HCT116 (cell line): Measurements from ENCODE around the gene C2orf92. TPM values are rescaled to one million over a fixed set of nuclear protein-coding genes. Genes with fewer than 3 reads are reported as not detected.
"Not testable (repeated sequence)": the region's sequence is repeated elsewhere in the genome, so short reads cannot be mapped to it uniquely, and the experiment has no call there.

ENCODE experiments used
- ATAC-seq: fragments of 200-7000 bp; cut with Tn5 transposase; 2 replicates; pipeline ENCODE4 v1.9.1; 2020; ENCODE audit warnings: mild to moderate bottlenecking, moderate library complexity
- BruUV-seq: library from RNA; stranded (reverse); fragments of 400-500 nt; replicated peaks from 2 replicates; lab custom pipeline; 2021; lab: Mats Ljungman, UMichigan
- CTCF ChIA-PET: fragments of 300-600 bp; sonication (Branson Sonifier 250); formaldehyde crosslinking; loops from one replicate; lab custom pipeline; 2021; ENCODE audit warnings: antibody characterized with exemption; lab: Charles Lee
- POLR2A ChIA-PET: fragments of 300-600, 350-600 bp; sonication (Branson Sonifier 250); formaldehyde crosslinking; loops from one replicate; lab custom pipeline; 2021; ENCODE audit warnings: antibody characterized with exemption; lab: Charles Lee
- RAD21 ChIA-PET, 2 experiments: fragments of 300-600 bp; sonication (Branson Sonifier 250); formaldehyde crosslinking; loops; one replicate each; lab custom pipeline; 2023; ENCODE audit warnings: low total read pairs in 2 of 2; ENCODE audit not compliant: uncharacterized antibody in 2 of 2, unreplicated experiment in 2 of 2, low non-redundant PET in 1 of 2; lab: Charles Lee
- DNase-seq: peaks from one replicate; pipeline ENCODE4 v3.0.0-alpha.2; 2010; ENCODE audit warnings: low read depth, low spot score
- H2AFZ ChIP-seq: fragments of 200-600 bp; shearing (Covaris generic), sonication (generic); 2 replicates; pipeline ENCODE4 v1.6.1; 2017; ENCODE audit warnings: low read depth, mixed run types, mixed read lengths, antibody characterized with exemption, low read length; ENCODE audit not compliant: poor library complexity, severe bottlenecking
- H3K27ac ChIP-seq: 2 replicates; pipeline ENCODE4 v1.5.1; 2012; ENCODE audit warnings: low read depth, low read length
- H3K27me3 ChIP-seq: fragments of 200-600 bp; sonication (generic); 2 replicates; pipeline ENCODE4 v1.6.1; 2016; ENCODE audit warnings: mixed run types, low read length, mixed read lengths; ENCODE audit not compliant: insufficient read depth
- H3K36me3 ChIP-seq, 2 experiments: fragments of 200-500 bp in 1 of 2; fragments of 200-600 bp in 1 of 2; sonication (Bioruptor generic) in 1 of 2; sonication (generic) in 1 of 2; 2 replicates each; pipeline versions ENCODE4 v1.5.1 to v1.6.1; 2014 to 2016; ENCODE audit warnings: low read length in 2 of 2, inconsistent platforms in 1 of 2, mixed read lengths in 1 of 2, mixed run types in 1 of 2; ENCODE audit not compliant: insufficient read depth in 2 of 2, control insufficient read depth in 1 of 2
- H3K4me1 ChIP-seq, 2 experiments: fragments of 200-600 bp in 1 of 2; sonication (generic) in 1 of 2; 2 replicates each; pipeline versions ENCODE4 v1.5.1 to v1.6.1; 2012 to 2017; ENCODE audit warnings: low read length in 2 of 2, inconsistent platforms in 1 of 2, mild to moderate bottlenecking in 1 of 2, mixed read lengths in 1 of 2, mixed run types in 1 of 2, moderate library complexity in 1 of 2; ENCODE audit not compliant: insufficient read depth in 2 of 2, control insufficient read depth in 1 of 2
- H3K4me2 ChIP-seq: fragments of 200-600 bp; sonication (generic); 2 replicates; pipeline ENCODE4 v1.6.1; 2017; ENCODE audit warnings: mixed run types, low read length, mixed read lengths
- H3K4me3 ChIP-seq, 2 experiments: fragments of 200-600 bp in 1 of 2; sonication (generic) in 1 of 2; replicated peaks in 1 of 2; 2 replicates each; pipeline ENCODE4 v1.5.1; 2011 to 2016; ENCODE audit warnings: low read length in 2 of 2, control low read depth in 1 of 2, low read depth in 1 of 2, mild to moderate bottlenecking in 1 of 2, mixed read lengths in 1 of 2, mixed run types in 1 of 2
- H3K79me2 ChIP-seq: fragments of 200-600 bp; sonication (generic); 2 replicates; pipeline ENCODE4 v1.6.1; 2017; ENCODE audit warnings: mild to moderate bottlenecking, mixed run types, low read length, moderate library complexity, mixed read lengths; ENCODE audit not compliant: insufficient read depth
- H3K9ac ChIP-seq: fragments of 200-600 bp; sonication (generic); 2 replicates; pipeline ENCODE4 v1.6.1; 2016; ENCODE audit warnings: low read length, mixed read lengths
- H3K9me2 ChIP-seq: fragments of 200-600 bp; sonication (generic), shearing (Covaris generic); 2 replicates; pipeline ENCODE4 v1.6.1; 2017; ENCODE audit warnings: mixed run types, mild to moderate bottlenecking, moderate library complexity; ENCODE audit not compliant: insufficient read depth
- H3K9me3 ChIP-seq, 2 experiments: fragments of 200-500 bp in 1 of 2; fragments of 200-600 bp in 1 of 2; sonication (Bioruptor generic) in 1 of 2; sonication (generic) in 1 of 2; 2 replicates each; pipeline ENCODE4 v1.6.1; 2014 to 2017; ENCODE audit warnings: low read length in 2 of 2, mixed read lengths in 2 of 2, inconsistent platforms in 1 of 2, low read depth in 1 of 2, mild to moderate bottlenecking in 1 of 2, mixed run types in 1 of 2, moderate library complexity in 1 of 2; ENCODE audit not compliant: control insufficient read depth in 1 of 2, insufficient read depth in 1 of 2
- H4K20me1 ChIP-seq: fragments of 200-600 bp; sonication (generic), shearing (Covaris generic); 2 replicates; pipeline ENCODE4 v1.6.1; 2017; ENCODE audit warnings: mixed run types, mild to moderate bottlenecking, moderate library complexity; ENCODE audit not compliant: insufficient read depth
- CBX3 ChIP-seq: IDR thresholded peaks from 2 replicates; pipeline ENCODE4 v1.6.1; 2012; ENCODE audit warnings: low read depth
- CEBPB ChIP-seq: IDR thresholded peaks from 2 replicates; pipeline ENCODE4 v1.6.1; 2012; ENCODE audit warnings: low read depth
- ELF1 ChIP-seq: IDR thresholded peaks from 2 replicates; pipeline ENCODE4 v1.6.1; 2012; ENCODE audit warnings: low read depth, borderline replicate concordance
- EZH2 ChIP-seq: fragments of 200-600 bp; sonication (generic); IDR thresholded peaks from 2 replicates; pipeline ENCODE4 v1.6.1; 2017; ENCODE audit warnings: antibody characterized with exemption, mixed run types
- MAX ChIP-seq: IDR thresholded peaks from 2 replicates; pipeline ENCODE4 v1.6.1; 2012
- RAD21 ChIP-seq: IDR thresholded peaks from 2 replicates; pipeline ENCODE4 v1.6.1; 2012; ENCODE audit warnings: low read depth, mild to moderate bottlenecking
- YY1 ChIP-seq: IDR thresholded peaks from 2 replicates; pipeline ENCODE4 v1.6.1; 2011; ENCODE audit warnings: low read length, low read depth, moderate library complexity, mild to moderate bottlenecking; ENCODE audit not compliant: insufficient replicate concordance; ENCODE audit errors: extremely low read depth
- ZNF274 ChIP-seq: fragments of 200-500 bp; sonication (Bioruptor generic); IDR thresholded peaks from 2 replicates; pipeline ENCODE4 v1.6.1; 2014; ENCODE audit warnings: mild to moderate bottlenecking, low read depth, low read length, inconsistent platforms
- intact Hi-C: fragments of 100-400 bp; cut with micrococcal nuclease; formaldehyde crosslinking; loops from 2 replicates; pipeline ENCODE4 v1.10.0; 2022
- total RNA-seq: library from RNA; stranded (reverse); gene quantifications from one replicate; pipeline ENCODE4 v1.2.1, GENCODE V29; 2021; ENCODE audit not compliant: unreplicated experiment

Gene C2orf92
- total RNA-seq, 1 experiment from 2014 or later, result 3.0 TPM

- RAD21 ChIA-PET, result no interaction called here
- CTCF ChIA-PET, result no interaction called here
- no peak overlapping the region for H3K4me3 ChIP-seq
Measured at GRCh38 chr2:97671526-97671925, 2.0 kb downstream of the C2orf92 start.

GRCh38 chr2:97672606-97673140, 3.2 kb downstream of the C2orf92 start:
- ChIA-PET CTCF (interaction anchor here (1.7 kb wide), 1 partner anchor 8 kb away, joined by 7 read pairs; no protein-coding TSS in a partner anchor), POLR2A (interaction anchor here (1.2 kb wide), 1 partner anchor 8 kb away, joined by 3 read pairs; the partner anchor contains the start of gene ACTR1B)
- H3K27me3 ChIP-seq, intact Hi-C loops, H3K9me3 ChIP-seq, DNase-seq, H3K79me2 ChIP-seq, H3K4me2 ChIP-seq, RAD21 ChIA-PET, H4K20me1 ChIP-seq, H3K9ac ChIP-seq, H3K9me2 ChIP-seq, ATAC-seq, H3K36me3 ChIP-seq, H3K4me3 ChIP-seq, H3K27ac ChIP-seq, H2AFZ ChIP-seq, H3K4me1 ChIP-seq, BruUV-seq: not testable (repeated sequence)

More at GRCh38 chr2:97671526-97671925, 2.0 kb downstream of the C2orf92 start:
- Histone ChIP-seq H3K27ac (no peak overlapping the region), H3K9me2 (no peaks in the 10 kb centered on the region), H3K27me3 (no peaks in the 10 kb centered on the region), H2AFZ (no peak overlapping the region)
- DNase-seq, result no peak
- no peak for TF ChIP-seq MAX
- no peak for TF ChIP-seq CEBPB
- no peak for TF ChIP-seq ZNF274
- no peak for TF ChIP-seq RAD21
- no peak for TF ChIP-seq YY1
- no peak for TF ChIP-seq CBX3
- TF ChIP-seq ELF1, result no peak
- TF ChIP-seq EZH2, result no peak
- TF ChIP-seq, all 23 proteins: peak for 0
- POLR2A ChIA-PET, result no interaction called here
- Histone ChIP-seq H3K4me1 (no peaks in the 10 kb centered on the region), H3K9ac (no peak overlapping the region), H3K4me2 (no peak overlapping the region), H3K36me3 (no peaks in the 10 kb centered on the region), H3K79me2 (no peaks in the 10 kb centered on the region), H3K9me3 (no peaks in the 10 kb centered on the region), H4K20me1 (no peaks in the 10 kb centered on the region)
- intact Hi-C loops, result no loop called here
- BruUV-seq, result no TSS peak
- no peak for ATAC-seq
